Vagina (tissue), 2 donors: Measurements from ENCODE around the gene MRC2.

ENCODE experiments used
- CTCF ChIP-seq, 3 experiments: fragments of 450-650 bp in 2 of 3; fragments of 200-600 bp in 1 of 3; sonication (generic) in 1 of 3; IDR thresholded peaks; one replicate each; pipeline ENCODE4 v1.5.1; 2017 to 2019; ENCODE audit warnings: antibody characterized with exemption in 3 of 3, mild to moderate bottlenecking in 2 of 3, moderate library complexity in 2 of 3
- POLR2A ChIP-seq, 2 donors: fragments of 450-650 bp; IDR thresholded peaks; one replicate each; pipeline ENCODE4 v1.6.1; 2017; ENCODE audit warnings: antibody characterized with exemption in 2 of 2, mild to moderate bottlenecking in 2 of 2, moderate library complexity in 2 of 2
- POLR2AphosphoS5 ChIP-seq, 2 donors: sonication (generic); formaldehyde crosslinking; IDR thresholded peaks; one replicate each; pipeline ENCODE4 v1.9.0; 2017; ENCODE audit warnings: antibody characterized with exemption in 2 of 2, mild to moderate bottlenecking in 2 of 2, low read depth in 1 of 2; ENCODE audit not compliant: insufficient read depth in 1 of 2

- TF ChIP-seq POLR2A (IDR thresholded peaks at IDR 0.05) (no peak), POLR2AphosphoS5 (IDR thresholded peaks at IDR 0.05; ENCODE audit: insufficient read depth in 1 of 2, low read depth in 1 of 2) (no peak), CTCF (IDR thresholded peaks at IDR 0.05) (no peak)
Measured at GRCh38 chr17:62621223-62621622, 6.2 kb upstream of the MRC2 start.
